ENCODE results near the gene SKAP2. TPM values are rescaled to one million over a fixed set of nuclear protein-coding genes. Genes with fewer than 3 reads are reported as not detected.

SKAP2 gene
- total and polyA plus RNA-seq, 2 of the 4 experiments (the other 2 are of a cell fraction): 5.7 to 7.4 TPM

DNA sequence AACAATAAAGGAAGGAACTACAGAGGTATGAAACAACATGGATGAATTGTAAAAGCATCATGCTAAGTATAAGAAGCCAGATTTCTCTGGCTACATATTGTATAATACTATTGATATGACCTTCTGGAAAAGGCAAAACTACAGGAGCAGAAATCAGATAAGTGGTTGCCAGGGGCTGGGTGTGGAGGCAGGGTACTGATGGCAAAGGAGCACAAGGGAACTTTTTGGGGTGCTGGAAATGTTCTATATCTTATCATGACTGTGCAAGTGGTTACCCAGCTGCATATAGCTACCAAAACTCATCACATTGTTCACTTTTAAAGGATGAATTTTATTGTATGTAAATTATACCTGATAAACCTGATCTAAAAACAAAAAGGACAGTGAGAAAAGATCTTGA is 72.4 kb downstream of the SKAP2 start:
- no peak overlapping the region for H2BK20ac ChIP-seq (ENCODE audit: low read depth, low read length)
- no peak overlapping the region for H2BK5ac ChIP-seq (ENCODE audit: low read depth, low read length, poor library complexity, severe bottlenecking)
- DNase-seq: no peak
- no TSS peak for BruUV-seq (replicated peaks)
- no peaks in the 10 kb centered on the region for H3K9me3 ChIP-seq (ENCODE audit: control insufficient read depth, insufficient read depth, low read length)
- no peaks in the 10 kb centered on the region for H3K27me3 ChIP-seq (ENCODE audit: control insufficient read depth, insufficient read depth, low read length)
- H3K36me3 ChIP-seq (ENCODE audit: control insufficient read depth, insufficient read depth, low read length): no peaks in the 10 kb centered on the region
- H2BK120ac ChIP-seq (ENCODE audit: low read depth, low read length): no peak overlapping the region
- no peak overlapping the region for H2BK15ac ChIP-seq (ENCODE audit: low read depth, low read length)
- H3K23ac ChIP-seq (ENCODE audit: low read depth, low read length): no peak overlapping the region
- H4K5ac ChIP-seq (ENCODE audit: low read depth, low read length): no peak overlapping the region
- no peak overlapping the region for H3K18ac ChIP-seq (ENCODE audit: low read depth, low read length)
- H3K9ac ChIP-seq (ENCODE audit: low read depth, low read length): no peak overlapping the region
- H2AFZ ChIP-seq (replicated peaks; ENCODE audit: low read length, poor library complexity): no peak overlapping the region
- H3K9me1 ChIP-seq (ENCODE audit: insufficient read depth, low read length): 0 out of 2 replicates have a peak, but pooled peaks cover 3% of the 10 kb centered on the region
- H4K91ac ChIP-seq (ENCODE audit: insufficient read depth, low read depth, low read length): no peak overlapping the region
- H3K27ac ChIP-seq (ENCODE audit: insufficient read depth, low read length): no peak overlapping the region
- ATAC-seq (ENCODE audit: low read depth): no peak
- H4K20me1 ChIP-seq (ENCODE audit: insufficient read depth, low read length): no peaks in the 10 kb centered on the region
- intact Hi-C loops (cut with micrococcal nuclease) (no loop called here), in situ Hi-C loops (cut with MboI; ENCODE audit: low sequenced_read_pairs) (no loop called here), dilution Hi-C loops (cut with HindIII; ENCODE audit: low sequenced_read_pairs, unreplicated experiment) (no loop called here)
- no peak overlapping the region for H2AK5ac ChIP-seq (ENCODE audit: low read depth, low read length)
- no peak overlapping the region for H3K4me3 ChIP-seq (ENCODE audit: insufficient read depth, low read depth, low read length)
- no peaks in the 10 kb centered on the region for H3K4me1 ChIP-seq (ENCODE audit: control insufficient read depth, insufficient read depth, low read length)
- H4K8ac ChIP-seq (ENCODE audit: low read depth in 2 of 2, low read length in 2 of 2): no peak overlapping the region
- H3K14ac ChIP-seq (replicated peaks; ENCODE audit: low read depth, low read length): no peak overlapping the region
- peaks cover 0 to 6% of the 10 kb centered on the region in 2 experiments; a peak in 1 of 4 replicates for H3K79me1 ChIP-seq (ENCODE audit: low read depth in 1 of 2, low read length in 2 of 2)
- H3K56ac ChIP-seq (ENCODE audit: extremely low read depth, insufficient read depth, low read length): no peak overlapping the region
- ChIA-PET POLR2A (ENCODE audit: unreplicated experiment) (no interaction called here), CTCF (no interaction called here)
- TF ChIP-seq FOS (IDR thresholded peaks at IDR 0.05; ENCODE audit: low read depth, low read length) (no peak), MXI1 (IDR thresholded peaks at IDR 0.05; ENCODE audit: borderline replicate concordance, low read depth, low read length) (no peak), RFX5 (IDR thresholded peaks at IDR 0.05; ENCODE audit: low read depth, low read length) (no peak), RAD21 (IDR thresholded peaks at IDR 0.05; ENCODE audit: low read length) (no peak), BHLHE40 (IDR thresholded peaks at IDR 0.05; ENCODE audit: low read depth, low read length) (no peak), MAZ (IDR thresholded peaks at IDR 0.05; ENCODE audit: borderline replicate concordance, low read depth, low read length) (no peak), POLR2A (IDR thresholded peaks at IDR 0.05; ENCODE audit: low read depth, low read length) (no peak)
- TF ChIP-seq, protein P1, sequence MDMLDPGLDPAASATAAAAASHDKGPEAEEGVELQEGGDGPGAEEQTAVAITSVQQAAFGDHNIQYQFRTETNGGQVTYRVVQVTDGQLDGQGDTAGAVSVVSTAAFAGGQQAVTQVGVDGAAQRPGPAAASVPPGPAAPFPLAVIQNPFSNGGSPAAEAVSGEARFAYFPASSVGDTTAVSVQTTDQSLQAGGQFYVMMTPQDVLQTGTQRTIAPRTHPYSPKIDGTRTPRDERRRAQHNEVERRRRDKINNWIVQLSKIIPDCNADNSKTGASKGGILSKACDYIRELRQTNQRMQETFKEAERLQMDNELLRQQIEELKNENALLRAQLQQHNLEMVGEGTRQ (IDR thresholded peaks at IDR 0.05; ENCODE audit: low read depth, low read length): no peak
- H3K4ac ChIP-seq (ENCODE audit: low read depth, low read length): no peak overlapping the region
- H2AK9ac ChIP-seq (replicated peaks; ENCODE audit: low read depth, low read length, poor library complexity): no peak overlapping the region
- no peak overlapping the region for H3K4me2 ChIP-seq (ENCODE audit: low read depth, low read length)
